ENCODE data around the gene GNPTAB. TPM values are rescaled to one million over a fixed set of nuclear protein-coding genes. Genes with fewer than 3 reads are reported as not detected.

The GNPTAB gene
- polyA plus RNA-seq, 2 of the 4 experiments (the other 2 are of a cell fraction), result 20.3 to 29.3 TPM

DNA sequence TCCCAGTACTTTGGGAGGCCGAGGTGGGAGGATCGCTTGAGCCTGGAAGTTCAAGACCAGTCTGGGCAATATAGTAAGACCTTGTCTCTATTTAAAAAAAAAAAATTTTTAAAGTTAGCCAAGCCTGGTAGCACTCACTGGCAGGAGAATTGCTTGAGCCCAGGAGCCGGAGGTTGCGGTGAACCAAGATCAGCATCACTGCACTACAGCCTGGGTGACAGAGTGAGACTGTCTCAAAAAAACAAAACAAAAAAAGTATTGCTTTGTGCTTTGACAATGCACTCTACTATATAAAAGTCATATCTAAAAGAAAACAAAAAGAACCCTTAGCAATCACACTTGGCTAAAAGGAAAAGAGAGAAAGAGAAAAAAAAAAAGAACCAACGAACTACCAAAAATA is 26.8 kb downstream of the GNPTAB start:
- DNase-seq (ENCODE audit: low read depth in 1 of 2, low spot score in 1 of 2) (no peak), FAIRE-seq (no peak), ATAC-seq (no peak)
- Histone ChIP-seq H3K4me1 (no peaks in the 10 kb centered on the region), H3K4me2 (no peak overlapping the region), H3K27ac (no peak overlapping the region), H3K4me3 (no peak overlapping the region), H3K9me3 (no peaks in the 10 kb centered on the region)
- TF ChIP-seq, protein P1, sequence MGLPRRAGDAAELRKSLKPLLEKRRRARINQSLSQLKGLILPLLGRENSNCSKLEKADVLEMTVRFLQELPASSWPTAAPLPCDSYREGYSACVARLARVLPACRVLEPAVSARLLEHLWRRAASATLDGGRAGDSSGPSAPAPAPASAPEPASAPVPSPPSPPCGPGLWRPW (IDR thresholded peaks at IDR 0.05), result no peak
- no peak for TF ChIP-seq EP300 (IDR thresholded peaks at IDR 0.05)
- 72% methylated on average over 5 of the region's 5 CpGs for whole genome bisulfite sequencing (ENCODE audit: missing lambda C conversion rate)
- POLR2A ChIA-PET, result no interaction called here
- CTCF ChIA-PET, result interaction anchor here (1.9 to 2.6 kb wide), 2 partner anchors 11 to 27 kb away, joined by 5 to 6 read pairs; partner anchors contain the start of gene GNPTAB

DNA sequence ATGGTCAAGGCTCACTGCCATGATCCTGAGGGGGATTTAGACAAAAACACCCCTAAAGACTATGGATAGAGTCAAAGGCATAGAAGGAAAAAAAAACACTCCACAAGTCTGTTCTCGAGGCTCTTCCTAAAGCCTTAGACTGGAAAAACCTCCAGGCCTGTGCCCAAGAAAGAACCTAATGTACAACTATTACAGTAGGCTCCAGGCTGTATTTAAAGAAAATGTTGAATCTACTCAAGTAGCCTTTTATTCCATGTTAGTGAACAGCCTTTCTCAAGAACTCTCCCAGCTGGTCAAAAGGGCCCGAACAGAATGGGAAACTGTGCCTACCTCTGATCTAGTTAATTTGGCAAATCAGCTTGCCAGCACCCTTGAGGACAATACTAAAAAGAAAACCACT is 28.3 kb downstream of the GNPTAB start:
- H3K4me1 ChIP-seq, result no peaks in the 10 kb centered on the region
- WGBS (ENCODE audit: missing lambda C conversion rate), result 94% methylated on average over 2 of the region's 2 CpGs
- DNase-seq (ENCODE audit: low read depth in 1 of 2, low spot score in 1 of 2), result no peak
- FAIRE-seq, result no peak
- no peaks in the 10 kb centered on the region for H3K9me3 ChIP-seq
- no peak overlapping the region for H3K27ac ChIP-seq
- no peak for TF ChIP-seq ZC3H11A (IDR thresholded peaks at IDR 0.05)
- no peak for TF ChIP-seq CEBPB (IDR thresholded peaks at IDR 0.05)
- no peak for TF ChIP-seq POLR2A (IDR thresholded peaks at IDR 0.05; ENCODE audit: low read length)
- no peak for TF ChIP-seq ZFP36 (IDR thresholded peaks at IDR 0.05; ENCODE audit: borderline replicate concordance, partially characterized antibody)
- TF ChIP-seq, protein P2, sequence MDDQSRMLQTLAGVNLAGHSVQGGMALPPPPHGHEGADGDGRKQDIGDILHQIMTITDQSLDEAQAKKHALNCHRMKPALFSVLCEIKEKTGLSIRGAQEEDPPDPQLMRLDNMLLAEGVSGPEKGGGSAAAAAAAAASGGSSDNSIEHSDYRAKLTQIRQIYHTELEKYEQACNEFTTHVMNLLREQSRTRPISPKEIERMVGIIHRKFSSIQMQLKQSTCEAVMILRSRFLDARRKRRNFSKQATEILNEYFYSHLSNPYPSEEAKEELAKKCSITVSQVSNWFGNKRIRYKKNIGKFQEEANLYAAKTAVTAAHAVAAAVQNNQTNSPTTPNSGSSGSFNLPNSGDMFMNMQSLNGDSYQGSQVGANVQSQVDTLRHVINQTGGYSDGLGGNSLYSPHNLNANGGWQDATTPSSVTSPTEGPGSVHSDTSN (IDR thresholded peaks at IDR 0.05), result no peak
- TF ChIP-seq POLR2AphosphoS2 (conservative IDR thresholded peaks at IDR 0.05; ENCODE audit: low read length), result no peak
- no peak for TF ChIP-seq ESRRA (IDR thresholded peaks at IDR 0.05; ENCODE audit: borderline replicate concordance, low read length)
- no peak for TF ChIP-seq FOSL2 (IDR thresholded peaks at IDR 0.05)
- no peak for TF ChIP-seq FOSL2 (CRISPR knock-in tag; IDR thresholded peaks at IDR 0.05)
- no peak for TF ChIP-seq NR3C1 (IDR thresholded peaks at IDR 0.05)
- no peak for TF ChIP-seq CHD4 (IDR thresholded peaks at IDR 0.05; ENCODE audit: borderline replicate concordance)
- TF ChIP-seq CBX2 (IDR thresholded peaks at IDR 0.05; ENCODE audit: borderline replicate concordance, low read depth), result no peak
- TF ChIP-seq JUNB (IDR thresholded peaks at IDR 0.05), result no peak
- ATAC-seq, result no peak
- no peak overlapping the region for H3K4me2 ChIP-seq
- ChIA-PET POLR2A (no interaction called here), CTCF (interaction anchor here (0.6 to 2.6 kb wide), 3 partner anchors 9 to 532 kb away, joined by 3 to 6 read pairs (median 5); partner anchors contain the start of gene GNPTAB)
- no peak overlapping the region for H3K4me3 ChIP-seq

DNA sequence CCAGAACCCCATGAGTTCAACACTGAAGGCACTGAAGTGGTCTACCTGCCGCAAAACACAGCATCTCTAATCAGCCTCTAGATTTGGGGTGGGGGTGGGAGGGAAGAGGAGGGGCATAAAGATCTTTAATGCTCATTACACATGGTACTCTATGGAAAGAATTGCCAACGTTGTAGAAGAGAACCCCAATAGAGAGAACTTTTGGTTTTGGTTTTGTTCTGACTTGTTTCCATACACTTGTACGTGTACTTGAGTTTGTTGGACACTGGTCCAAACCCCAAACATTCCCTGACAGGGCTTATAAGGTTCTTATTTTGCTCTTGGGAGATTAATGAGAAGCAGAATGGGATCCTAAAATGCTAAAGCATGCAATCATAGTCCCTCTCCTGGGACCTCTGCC is 31.0 kb downstream of the GNPTAB start:
- H3K4me1 ChIP-seq, result no peaks in the 10 kb centered on the region
- no peaks in the 10 kb centered on the region for H3K9me3 ChIP-seq
- ATAC-seq (no peak), DNase-seq (ENCODE audit: low read depth in 1 of 2, low spot score in 1 of 2) (no peak), FAIRE-seq (no peak)
- H3K27ac ChIP-seq, result no peak overlapping the region
- no peak overlapping the region for H3K4me2 ChIP-seq
- TF ChIP-seq CBX8 (IDR thresholded peaks at IDR 0.05) (no peak), PHF8 (IDR thresholded peaks at IDR 0.05; ENCODE audit: borderline replicate concordance, low read depth) (no peak), NR3C1 (IDR thresholded peaks at IDR 0.05) (no peak), RAD21 (conservative IDR thresholded peaks at IDR 0.05 in 1 of 2, IDR thresholded peaks at IDR 0.05 in 1 of 2) (no peak), RCOR1 (IDR thresholded peaks at IDR 0.05; ENCODE audit: low read depth, low read length) (no peak), ESRRA (IDR thresholded peaks at IDR 0.05; ENCODE audit: borderline replicate concordance, low read length) (no peak), RNF2 (IDR thresholded peaks at IDR 0.05; ENCODE audit: borderline replicate concordance, low read depth) (no peak)
- TF ChIP-seq, protein P2 (IDR thresholded peaks at IDR 0.05), result no peak
- TF ChIP-seq, protein P3, sequence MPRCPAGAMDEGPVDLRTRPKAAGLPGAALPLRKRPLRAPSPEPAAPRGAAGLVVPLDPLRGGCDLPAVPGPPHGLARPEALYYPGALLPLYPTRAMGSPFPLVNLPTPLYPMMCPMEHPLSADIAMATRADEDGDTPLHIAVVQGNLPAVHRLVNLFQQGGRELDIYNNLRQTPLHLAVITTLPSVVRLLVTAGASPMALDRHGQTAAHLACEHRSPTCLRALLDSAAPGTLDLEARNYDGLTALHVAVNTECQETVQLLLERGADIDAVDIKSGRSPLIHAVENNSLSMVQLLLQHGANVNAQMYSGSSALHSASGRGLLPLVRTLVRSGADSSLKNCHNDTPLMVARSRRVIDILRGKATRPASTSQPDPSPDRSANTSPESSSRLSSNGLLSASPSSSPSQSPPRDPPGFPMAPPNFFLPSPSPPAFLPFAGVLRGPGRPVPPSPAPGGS (IDR thresholded peaks at IDR 0.05), result no peak
- TF ChIP-seq, protein P4, sequence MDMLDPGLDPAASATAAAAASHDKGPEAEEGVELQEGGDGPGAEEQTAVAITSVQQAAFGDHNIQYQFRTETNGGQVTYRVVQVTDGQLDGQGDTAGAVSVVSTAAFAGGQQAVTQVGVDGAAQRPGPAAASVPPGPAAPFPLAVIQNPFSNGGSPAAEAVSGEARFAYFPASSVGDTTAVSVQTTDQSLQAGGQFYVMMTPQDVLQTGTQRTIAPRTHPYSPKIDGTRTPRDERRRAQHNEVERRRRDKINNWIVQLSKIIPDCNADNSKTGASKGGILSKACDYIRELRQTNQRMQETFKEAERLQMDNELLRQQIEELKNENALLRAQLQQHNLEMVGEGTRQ (IDR thresholded peaks at IDR 0.05), result no peak
- TF ChIP-seq, protein P5, sequence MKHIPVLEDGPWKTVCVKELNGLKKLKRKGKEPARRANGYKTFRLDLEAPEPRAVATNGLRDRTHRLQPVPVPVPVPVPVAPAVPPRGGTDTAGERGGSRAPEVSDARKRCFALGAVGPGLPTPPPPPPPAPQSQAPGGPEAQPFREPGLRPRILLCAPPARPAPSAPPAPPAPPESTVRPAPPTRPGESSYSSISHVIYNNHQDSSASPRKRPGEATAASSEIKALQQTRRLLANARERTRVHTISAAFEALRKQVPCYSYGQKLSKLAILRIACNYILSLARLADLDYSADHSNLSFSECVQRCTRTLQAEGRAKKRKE (CRISPR knock-in tag; IDR thresholded peaks at IDR 0.05; ENCODE audit: low read depth), result no peak
- H3K4me3 ChIP-seq, result no peak overlapping the region
- 67% methylated on average over 2 of the region's 3 CpGs for WGBS (ENCODE audit: missing lambda C conversion rate)
- ChIA-PET POLR2A (no interaction called here), CTCF (no interaction called here)

All from A549 (cell line).